GM21423 (cell line): ENCODE results near the gene GRK6.

Experiments used
- ATAC-seq: cut with Tn5 transposase; IDR thresholded peaks from one replicate; pipeline ENCODE4 v1.9.1; 2021; ENCODE audit warnings: mild to moderate bottlenecking, moderate library complexity; ENCODE audit not compliant: unreplicated experiment

GRK6 gene

DNA sequence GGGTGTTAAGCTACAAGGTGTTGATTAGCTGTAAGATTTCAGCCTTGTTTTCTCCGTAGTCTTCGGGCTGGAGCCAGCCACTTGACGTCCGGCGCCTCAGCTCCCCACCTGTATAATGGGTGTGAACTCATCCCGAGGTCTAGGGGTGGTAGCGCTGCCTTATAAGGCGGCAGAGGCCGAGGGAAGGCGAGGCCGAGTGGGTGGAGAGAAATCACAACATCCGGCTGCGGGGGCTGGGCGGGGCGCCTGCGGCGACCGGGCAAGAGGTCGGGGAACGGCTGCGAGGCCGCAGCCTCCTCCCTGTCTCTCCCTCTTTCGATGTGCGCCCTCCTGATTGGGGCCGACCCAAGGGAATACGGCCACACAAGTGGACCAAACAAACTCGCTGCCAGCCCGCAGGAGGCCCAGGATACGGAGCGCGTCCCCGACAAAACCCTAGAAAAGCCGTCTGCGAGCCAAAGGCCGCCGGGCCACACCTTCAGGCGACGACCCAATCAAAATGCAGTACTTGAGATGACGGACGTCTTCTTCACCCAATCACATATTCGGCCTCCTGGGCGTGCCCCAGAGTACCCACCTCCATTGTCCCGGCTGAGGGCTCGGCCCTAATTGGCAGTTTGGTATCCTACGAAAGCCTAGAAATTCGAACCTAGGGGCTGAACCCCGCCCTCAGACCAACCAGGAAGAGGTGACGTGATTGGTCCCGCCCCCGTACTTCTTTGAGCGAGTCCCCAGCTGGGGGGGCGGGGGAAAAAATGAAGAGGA is 493 bp upstream of the GRK6 start:
- ATAC-seq: peak; percentile 69

- ATAC-seq: no peak
Observed at GRCh38 chr5:177427211-177427822, 841 bp downstream of the GRK6 start.

- ATAC-seq: no peak
Observed at GRCh38 chr5:177427919-177428573, 1.6 kb downstream of the GRK6 start.

DNA sequence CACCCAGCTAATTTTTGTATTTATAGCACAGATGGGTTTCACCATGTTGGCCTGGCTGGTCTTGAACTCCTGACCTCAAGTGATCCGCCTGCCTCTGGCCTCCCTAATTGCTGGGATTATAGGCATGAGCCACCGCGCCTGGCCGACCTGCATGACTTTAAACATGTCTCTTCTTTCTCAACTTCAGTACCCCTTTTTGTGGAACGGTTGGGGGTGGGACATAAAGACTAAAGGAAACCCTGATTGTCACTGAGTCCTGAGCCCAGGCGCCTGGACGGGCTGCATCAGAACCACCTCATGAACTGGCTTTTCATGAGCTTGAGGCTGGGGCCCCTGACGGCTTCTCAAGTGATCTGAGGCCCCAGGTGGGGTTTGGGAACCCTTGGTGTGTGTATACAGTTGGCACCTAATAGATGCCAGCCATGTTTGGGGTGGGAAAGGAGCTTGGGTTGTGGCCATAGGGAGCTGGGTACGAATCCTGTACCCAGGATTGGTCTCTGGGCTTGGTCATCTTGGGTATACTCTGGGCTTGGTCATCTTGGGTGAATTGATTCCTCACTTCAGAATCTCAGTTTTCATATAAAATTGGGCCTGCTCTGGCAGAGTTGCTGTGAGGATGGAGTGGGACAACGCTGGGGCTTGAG is 2.2 kb downstream of the GRK6 start:
- no peak for ATAC-seq

- no peak for ATAC-seq
Observed at GRCh38 chr5:177429248-177430040, 3.0 kb downstream of the GRK6 start.

- ATAC-seq: no peak
Observed at GRCh38 chr5:177430140-177430951, 3.9 kb downstream of the GRK6 start.

GRCh38 chr5:177430972-177431316 is 4.5 kb downstream of the GRK6 start:
- no peak for ATAC-seq

GRCh38 chr5:177431317-177432142 is 5.1 kb downstream of the GRK6 start:
- ATAC-seq: peak; percentile 42

DNA sequence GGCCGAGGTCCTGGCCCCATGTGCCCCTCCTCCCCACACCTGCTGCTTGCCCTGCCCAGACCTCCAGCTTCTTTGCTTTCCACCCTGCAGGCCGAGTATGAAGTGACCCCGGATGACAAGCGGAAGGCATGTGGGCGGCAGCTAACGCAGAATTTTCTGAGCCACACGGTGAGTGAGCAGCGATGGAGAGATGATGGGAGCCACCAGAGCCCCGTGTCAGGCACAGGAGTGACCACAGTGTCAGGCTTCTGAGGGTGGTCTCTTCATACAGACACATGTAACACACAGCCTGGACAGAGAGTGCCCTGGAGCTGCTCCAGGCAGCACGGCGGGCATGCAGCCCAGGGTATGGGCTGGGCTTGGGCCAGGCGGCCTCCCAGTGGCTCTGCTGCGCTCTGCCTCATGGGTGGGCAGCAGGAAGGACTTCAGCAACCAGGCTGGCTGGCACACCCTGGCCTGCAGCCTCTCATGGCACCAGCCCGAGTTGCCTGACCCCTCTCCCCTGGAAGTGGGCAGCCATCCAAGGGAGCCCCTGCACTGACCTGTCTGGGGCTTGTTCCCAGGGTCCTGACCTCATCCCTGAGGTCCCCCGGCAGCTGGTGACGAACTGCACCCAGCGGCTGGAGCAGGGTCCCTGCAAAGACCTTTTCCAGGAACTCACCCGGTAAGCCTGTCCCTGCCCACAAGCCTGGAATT is 5.8 kb downstream of the GRK6 start:
- ATAC-seq: no peak

GRCh38 chr5:177432839-177433657 is 6.6 kb downstream of the GRK6 start:
- ATAC-seq: no peak

DNA sequence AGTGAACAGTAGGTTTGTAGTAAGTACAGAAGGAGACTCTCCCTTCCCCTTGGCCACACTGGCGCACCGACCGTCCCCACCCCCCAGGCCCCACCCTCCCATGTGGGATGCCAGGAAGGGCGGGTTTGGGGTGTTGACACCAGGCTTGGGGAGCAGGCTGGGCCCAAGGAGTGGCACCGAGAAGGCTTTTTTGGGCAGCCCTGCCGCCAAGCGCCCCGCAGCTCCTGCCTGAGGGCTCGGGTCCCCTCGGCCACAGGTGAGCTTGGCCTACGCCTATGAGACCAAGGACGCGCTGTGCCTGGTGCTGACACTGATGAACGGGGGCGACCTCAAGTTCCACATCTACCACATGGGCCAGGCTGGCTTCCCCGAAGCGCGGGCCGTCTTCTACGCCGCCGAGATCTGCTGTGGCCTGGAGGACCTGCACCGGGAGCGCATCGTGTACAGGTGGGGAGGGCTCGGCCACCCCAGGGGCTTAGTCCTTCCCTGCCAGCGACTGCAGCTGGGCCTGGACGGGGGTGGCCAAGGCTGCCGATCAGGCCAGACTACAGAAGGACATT is 7.3 kb downstream of the GRK6 start:
- ATAC-seq: no peak

DNA sequence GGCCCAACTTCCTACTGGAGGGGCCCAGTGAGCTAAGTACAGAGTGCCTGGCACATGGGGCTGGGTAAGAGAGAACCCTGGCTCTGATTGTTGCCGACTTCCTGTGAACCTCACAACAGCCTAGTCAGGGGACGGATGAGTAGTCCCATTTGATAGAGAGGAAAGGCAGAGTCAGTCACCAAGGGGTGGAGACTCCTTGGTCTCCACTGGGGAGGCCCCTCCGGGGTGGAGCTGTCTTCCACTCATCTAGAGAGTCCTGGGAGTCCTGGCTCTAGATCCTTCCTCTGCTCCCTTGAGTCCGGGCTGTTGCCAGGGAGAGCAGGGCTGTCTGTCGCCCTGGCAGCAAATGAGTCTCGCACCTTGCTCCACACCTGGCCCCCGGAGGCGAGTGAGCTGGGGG is 8.0 kb downstream of the GRK6 start:
- ATAC-seq: no peak

DNA sequence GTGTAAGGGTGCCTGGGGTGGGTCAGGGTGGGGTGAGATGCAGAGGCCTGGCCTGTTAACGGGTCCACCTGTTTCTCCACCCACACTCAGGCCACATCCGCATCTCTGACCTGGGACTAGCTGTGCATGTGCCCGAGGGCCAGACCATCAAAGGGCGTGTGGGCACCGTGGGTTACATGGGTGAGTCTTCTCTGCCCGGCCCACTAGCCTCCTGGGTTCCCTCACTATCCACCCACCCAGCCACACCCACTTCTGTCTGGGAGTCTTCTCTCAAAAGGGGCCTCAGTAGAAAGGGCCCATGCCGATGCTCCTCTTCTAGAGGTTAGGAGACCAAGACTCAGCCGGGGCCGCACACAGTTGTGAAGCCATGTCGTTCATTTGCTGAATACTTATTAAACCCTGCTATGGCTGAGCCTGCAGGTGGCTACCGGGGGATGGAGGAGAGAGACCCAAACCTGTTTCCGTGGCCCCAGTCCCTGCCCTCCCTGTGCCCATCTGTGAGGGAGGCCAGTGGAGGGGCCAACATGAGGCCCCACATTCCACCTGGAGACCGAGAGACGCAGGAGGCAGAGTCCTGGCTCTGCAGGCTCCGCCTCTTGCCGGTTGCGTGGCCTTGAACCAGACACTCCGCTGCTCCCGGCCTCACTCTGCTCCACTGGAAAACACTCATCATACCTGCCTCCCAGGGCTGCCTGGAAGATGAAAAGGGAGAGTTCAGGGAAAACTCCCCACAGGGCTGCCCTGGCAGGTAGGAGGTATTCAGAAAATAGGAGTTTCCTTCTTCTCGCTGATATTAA is 8.7 kb downstream of the GRK6 start:
- ATAC-seq: no peak

GRCh38 chr5:177435847-177436536 is 9.5 kb downstream of the GRK6 start:
- ATAC-seq: no peak

- ATAC-seq: no peak
Observed at GRCh38 chr5:177437623-177438022, 11.1 kb downstream of the GRK6 start.

DNA sequence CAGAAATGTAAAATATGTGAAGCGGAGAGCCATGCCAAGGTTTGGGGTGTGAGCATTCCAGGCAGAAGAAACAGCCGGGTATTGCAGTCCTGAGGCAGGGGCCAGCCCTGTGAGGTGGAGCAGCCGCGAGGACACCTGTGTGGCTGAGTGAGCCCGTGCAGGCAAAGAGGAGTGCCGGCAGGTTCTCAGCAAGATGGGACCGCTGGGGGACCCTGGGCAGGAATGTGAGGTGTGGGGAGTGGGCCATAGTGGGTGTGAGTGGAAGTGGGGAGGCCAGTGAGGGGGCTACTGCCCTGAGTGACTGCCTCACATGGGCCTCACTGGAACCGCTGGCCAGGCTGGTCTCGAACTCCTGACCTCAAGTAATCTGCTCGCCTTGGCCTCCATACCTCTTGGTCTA is 12.0 kb downstream of the GRK6 start:
- no peak for ATAC-seq
